ENCODE measurements around the gene WDR47. TPM values are rescaled to one million over a fixed set of nuclear protein-coding genes. Genes with fewer than 3 reads are reported as not detected.
A peak's percentile ranks its signal among the peaks of the same experiment; 100 is the strongest.

WDR47 gene
- total RNA-seq: 1 to 10 TPM; 6.1 to 7.3 TPM

DNA sequence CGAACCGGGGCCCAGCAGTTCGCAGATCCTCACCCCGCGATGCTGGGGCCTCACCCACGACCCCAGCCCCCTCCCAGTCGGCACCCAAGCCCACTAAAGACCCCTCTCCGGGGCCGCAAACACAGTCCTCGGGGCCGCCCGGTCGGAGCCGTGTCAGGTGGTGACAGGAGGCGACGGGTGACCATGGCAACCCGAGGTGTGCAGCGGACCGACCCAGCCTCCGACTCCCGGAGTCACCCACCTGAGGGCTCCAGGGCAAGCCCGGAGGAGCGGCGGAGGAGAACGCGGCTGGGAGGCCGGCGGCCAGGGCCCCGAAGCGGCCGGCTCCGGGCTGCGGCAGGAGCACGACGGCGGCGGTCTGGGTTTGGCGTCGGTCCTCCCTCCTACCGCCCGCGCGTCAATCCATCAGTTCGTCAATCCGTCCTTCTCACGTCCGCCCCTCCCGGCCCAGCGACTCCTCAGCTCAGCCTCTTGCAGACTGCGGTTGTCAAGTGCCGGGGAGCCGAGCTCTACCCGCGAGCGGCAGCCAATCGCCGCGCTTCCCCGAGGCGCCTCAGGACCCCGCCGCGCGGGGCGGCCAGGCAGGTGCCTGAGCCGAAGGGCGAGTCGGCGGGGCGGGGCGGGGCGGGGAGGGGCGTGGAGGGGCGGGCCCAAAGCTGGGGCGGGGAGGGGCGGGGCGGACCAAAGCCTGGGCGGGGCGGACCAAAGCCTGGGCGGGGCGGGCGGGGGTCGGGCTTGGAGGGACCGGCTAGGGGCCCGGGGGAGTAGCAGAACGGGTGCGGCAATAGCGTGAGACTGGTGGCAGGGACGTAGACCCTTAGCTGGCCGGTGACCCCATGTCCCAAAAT is at the start of gene WDR47:
Gene WDR47, minus strand, starts transcription at position 482 of the 848 bp plus-strand sequence. CDS start 18,590 bp downstream, outside the sequence.
- peak within 1 kb of the TSS; percentile 65 for H3K27ac Mint-ChIP-seq
- H3K4me1 Mint-ChIP-seq: peaks cover 13% of the 10 kb centered on the region
- H3K9me3 Mint-ChIP-seq: no peaks in the 10 kb centered on the region
- H3K27me3 Mint-ChIP-seq: no peaks in the 10 kb centered on the region
- peak; percentile 98 for DNase-seq
- H3K4me3 Mint-ChIP-seq: peak within 1 kb of the TSS; percentile 87
- H3K36me3 Mint-ChIP-seq: no peaks in the 10 kb centered on the region

DNA sequence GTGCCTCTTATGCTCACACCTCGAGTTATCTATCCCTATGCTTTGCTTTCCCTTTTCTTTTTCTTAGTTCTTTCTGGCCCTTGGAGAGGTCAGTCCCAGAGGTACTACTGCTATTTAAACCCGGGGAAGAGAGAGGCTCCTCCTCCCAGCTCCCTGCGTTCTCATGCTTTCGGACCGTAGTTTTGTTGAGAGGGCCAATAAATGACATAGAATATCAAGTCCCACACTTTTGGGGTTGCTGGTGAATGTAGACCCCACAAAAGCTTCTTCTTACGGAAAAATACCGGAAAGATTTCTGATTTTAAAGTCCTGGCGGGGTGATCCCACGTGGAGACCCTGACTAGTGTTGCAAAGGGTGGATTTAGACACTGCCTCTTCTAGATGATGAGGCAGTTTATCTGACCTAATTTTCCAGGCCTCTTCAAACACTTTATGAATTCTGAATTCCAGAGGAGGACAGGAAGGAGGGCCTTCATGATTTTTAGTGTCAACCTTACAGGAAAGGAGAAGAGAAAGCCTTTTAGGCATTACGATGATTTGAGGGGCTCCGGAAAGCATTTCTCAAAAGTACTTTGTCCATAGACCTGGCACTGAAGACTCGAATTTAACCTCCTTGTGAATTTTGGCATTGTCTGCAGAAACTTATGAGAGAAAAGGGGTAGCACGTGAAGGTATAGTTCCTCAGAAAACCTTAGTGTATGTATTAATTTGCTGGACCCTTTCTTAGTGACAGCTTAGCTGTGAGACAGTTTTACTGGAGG is 49.4 kb upstream of the WDR47 start:
- Mint-ChIP-seq H3K27me3 (no peaks in the 10 kb centered on the region), H3K9me3 (no peaks in the 10 kb centered on the region), H3K4me1 (peaks cover 29% of the 10 kb centered on the region), H3K27ac (peak overlapping the region; percentile 85), H3K36me3 (peaks cover 28% of the 10 kb centered on the region), H3K4me3 (peak overlapping the region; percentile 89)
- no peak for DNase-seq

GRCh38 chr1:109090196-109091077 is 48.5 kb upstream of the WDR47 start, which contains the start of gene TMEM167B:
Gene TMEM167B (plus strand): TSS chr1:109090764. CDS start chr1:109090873, 109 bp downstream.
- H3K4me1 Mint-ChIP-seq: peaks cover 29% of the 10 kb centered on the region
- H3K27me3 Mint-ChIP-seq: no peaks in the 10 kb centered on the region
- no peaks in the 10 kb centered on the region for H3K9me3 Mint-ChIP-seq
- peak within 1 kb of the TSS; percentile 89 for H3K4me3 Mint-ChIP-seq
- H3K27ac Mint-ChIP-seq: peak within 1 kb of the TSS; percentile 85
- H3K36me3 Mint-ChIP-seq: peaks cover 28% of the 10 kb centered on the region
- DNase-seq: peak; percentile 87

GRCh38 chr1:109089242-109090015 is 47.5 kb upstream of the WDR47 start:
- Mint-ChIP-seq H3K4me1 (peaks cover 22% of the 10 kb centered on the region), H3K4me3 (peak overlapping the region; percentile 89), H3K36me3 (peaks cover 25% of the 10 kb centered on the region), H3K9me3 (no peaks in the 10 kb centered on the region), H3K27ac (peak overlapping the region; percentile 85), H3K27me3 (no peaks in the 10 kb centered on the region)
- peak; percentile 23 for DNase-seq

DNA sequence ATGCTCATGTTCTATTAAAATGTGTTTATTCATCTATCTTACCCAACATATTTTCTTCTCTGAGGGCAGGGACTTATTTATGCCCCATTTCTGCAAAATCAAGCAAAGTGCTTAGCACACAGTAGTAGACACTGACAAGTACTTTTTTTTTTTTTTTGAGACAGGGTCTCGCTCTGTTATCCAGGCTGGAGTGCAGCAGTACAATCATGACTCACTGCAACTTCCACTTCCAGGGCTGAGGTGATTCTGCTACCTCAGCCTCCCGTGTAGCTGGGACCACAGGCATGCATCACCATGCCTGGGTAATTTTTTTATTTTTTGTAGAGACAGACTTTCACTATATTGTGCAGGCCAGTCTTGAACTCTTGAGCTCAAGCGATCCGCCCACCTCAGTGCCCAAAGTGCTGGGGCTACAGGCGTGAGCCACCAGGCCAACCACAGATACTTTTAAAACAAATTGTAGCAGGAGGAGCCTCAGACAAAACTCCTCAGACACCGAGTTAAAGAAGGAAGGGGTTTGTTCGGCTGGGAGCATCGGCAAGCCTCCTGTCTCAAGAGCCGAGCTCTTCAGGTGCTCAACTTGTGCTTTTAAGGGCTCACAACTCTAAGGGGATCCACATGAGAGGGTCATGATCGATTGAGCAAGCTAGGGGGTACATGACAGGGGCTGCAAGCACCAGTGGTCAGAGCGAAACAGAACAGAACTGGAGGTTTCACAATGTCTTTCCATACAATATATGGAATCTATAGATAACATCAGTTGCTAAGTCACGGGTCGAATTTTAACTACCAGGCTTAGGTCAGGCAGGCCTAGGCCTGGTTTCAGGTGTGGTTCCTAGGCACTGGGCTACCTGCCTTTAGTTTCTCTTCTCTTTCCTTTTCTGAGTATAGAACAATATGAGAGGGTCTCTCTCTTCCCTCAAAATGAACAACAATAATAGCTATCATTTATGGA is 42.9 kb upstream of the WDR47 start:
- H3K4me3 Mint-ChIP-seq: no peak overlapping the region
- H3K4me1 Mint-ChIP-seq: peaks cover 3% of the 10 kb centered on the region
- H3K27me3 Mint-ChIP-seq: no peaks in the 10 kb centered on the region
- no peaks in the 10 kb centered on the region for H3K9me3 Mint-ChIP-seq
- DNase-seq: no peak
- no peak overlapping the region for H3K27ac Mint-ChIP-seq
- peaks cover 10% of the 10 kb centered on the region for H3K36me3 Mint-ChIP-seq

DNA sequence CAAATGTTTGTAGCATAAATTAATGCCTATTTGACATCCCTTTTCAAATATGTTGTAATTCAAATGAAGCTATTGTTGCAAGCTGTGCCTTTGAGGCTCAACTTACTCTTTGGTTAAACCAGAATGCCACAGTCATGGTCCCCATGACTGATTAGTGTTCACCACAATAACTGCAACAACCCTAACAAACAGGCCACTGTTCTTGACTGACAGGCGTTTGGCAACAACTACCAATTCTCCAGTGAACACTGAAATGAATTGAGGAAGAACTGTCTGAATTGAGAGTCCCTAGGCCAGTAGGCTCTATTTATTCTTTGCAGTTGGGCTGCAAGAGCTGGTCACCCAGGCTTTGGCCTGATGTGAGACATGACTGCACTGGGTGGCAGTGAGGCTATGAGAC is 42.0 kb upstream of the WDR47 start:
- Mint-ChIP-seq H3K36me3 (peaks cover under 1% of the 10 kb centered on the region), H3K9me3 (no peaks in the 10 kb centered on the region), H3K4me1 (no peaks in the 10 kb centered on the region), H3K27ac (no peak overlapping the region), H3K27me3 (no peaks in the 10 kb centered on the region), H3K4me3 (no peak overlapping the region)
- DNase-seq: no peak

DNA sequence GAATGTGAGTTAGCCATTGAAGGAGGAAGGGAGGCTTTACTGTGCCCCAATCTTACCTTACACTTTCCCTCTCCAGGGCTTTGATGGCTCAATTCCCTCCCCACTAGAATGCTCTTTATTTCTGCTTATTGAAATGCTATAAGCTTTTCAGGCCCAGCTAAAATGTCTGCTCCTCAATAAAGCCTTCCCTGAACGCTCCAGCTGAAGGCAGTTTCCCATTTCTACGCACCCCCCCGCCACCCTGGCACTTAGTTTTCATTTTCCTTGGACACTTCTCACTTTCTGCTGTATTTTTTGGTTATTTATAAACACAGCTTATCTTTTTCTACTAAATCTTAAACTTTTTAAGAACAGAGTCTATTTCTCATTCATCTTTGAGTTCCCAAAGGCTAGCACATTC is 41.6 kb upstream of the WDR47 start:
- Mint-ChIP-seq H3K9me3 (no peaks in the 10 kb centered on the region), H3K4me3 (no peak overlapping the region), H3K36me3 (no peaks in the 10 kb centered on the region), H3K27me3 (no peaks in the 10 kb centered on the region), H3K27ac (no peak overlapping the region), H3K4me1 (no peaks in the 10 kb centered on the region)
- DNase-seq: no peak

- no peak overlapping the region for H3K27ac Mint-ChIP-seq
- DNase-seq: no peak
- no peaks in the 10 kb centered on the region for H3K4me1 Mint-ChIP-seq
- H3K27me3 Mint-ChIP-seq: no peaks in the 10 kb centered on the region
- no peaks in the 10 kb centered on the region for H3K9me3 Mint-ChIP-seq
- H3K36me3 Mint-ChIP-seq: no peaks in the 10 kb centered on the region
- no peak overlapping the region for H3K4me3 Mint-ChIP-seq
Measured at GRCh38 chr1:109080441-109081082, 38.7 kb upstream of the WDR47 start.

GRCh38 chr1:109079240-109079622 is 37.3 kb upstream of the WDR47 start:
- H3K36me3 Mint-ChIP-seq: no peaks in the 10 kb centered on the region
- no peak overlapping the region for H3K27ac Mint-ChIP-seq
- no peaks in the 10 kb centered on the region for H3K27me3 Mint-ChIP-seq

GRCh38 chr1:109078317-109078716 is 36.4 kb upstream of the WDR47 start:
- no peaks in the 10 kb centered on the region for H3K27me3 Mint-ChIP-seq
- no peak overlapping the region for H3K4me3 Mint-ChIP-seq
- no peak for DNase-seq
- no peak overlapping the region for H3K27ac Mint-ChIP-seq
- peaks cover 2% of the 10 kb centered on the region for H3K36me3 Mint-ChIP-seq
- H3K4me1 Mint-ChIP-seq: peaks cover 5% of the 10 kb centered on the region
- H3K9me3 Mint-ChIP-seq: no peaks in the 10 kb centered on the region

More at GRCh38 chr1:109079240-109079622, 37.3 kb upstream of the WDR47 start:
- Mint-ChIP-seq H3K9me3 (no peaks in the 10 kb centered on the region), H3K4me1 (peaks cover 5% of the 10 kb centered on the region), H3K4me3 (no peak overlapping the region)
- no peak for DNase-seq

DNA sequence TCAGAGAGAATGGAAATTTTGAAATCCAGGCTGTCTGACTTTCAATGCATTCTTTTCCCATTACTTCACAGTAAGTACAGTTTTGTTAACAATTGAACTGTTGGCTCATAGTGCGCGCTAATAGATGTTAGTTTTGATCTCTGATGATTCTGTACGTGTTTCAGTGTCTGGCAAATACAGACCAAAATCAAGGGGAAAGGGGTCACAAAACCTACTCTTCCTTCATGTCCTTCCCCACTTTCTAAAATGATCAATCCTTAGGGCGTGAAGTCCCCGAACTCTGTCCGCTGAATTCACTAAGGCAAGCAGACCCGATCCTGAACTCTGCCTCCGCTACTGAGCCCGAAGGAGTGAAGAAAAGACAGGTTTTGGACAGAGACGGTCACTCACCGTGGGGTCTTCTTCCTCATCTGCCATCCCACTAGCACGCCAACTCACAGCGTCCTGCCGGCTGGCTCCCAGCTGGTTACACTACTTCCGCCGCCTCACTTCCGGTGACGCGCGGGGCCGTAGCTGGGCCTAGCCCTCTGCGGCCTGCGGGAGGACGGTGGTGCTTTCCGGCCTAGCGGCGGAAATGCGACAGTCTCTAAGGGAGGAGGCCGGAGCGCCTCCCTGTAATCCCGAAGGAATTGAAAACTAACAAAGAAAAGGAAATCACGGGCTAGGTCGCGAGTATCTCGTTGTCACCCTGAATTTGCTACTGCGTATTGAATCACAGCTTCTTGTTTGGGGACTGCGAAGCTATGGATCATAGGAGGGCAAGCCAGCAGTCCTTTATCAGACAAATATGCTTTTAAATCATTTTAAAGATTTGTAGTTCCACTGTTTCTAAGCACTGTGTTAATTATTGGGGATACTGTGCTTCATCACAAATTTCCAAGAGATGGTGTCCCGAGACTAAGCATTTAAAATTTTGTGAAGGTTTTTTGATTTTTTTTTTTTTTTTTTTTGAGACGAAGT is 33.9 kb upstream of the WDR47 start, which contains the start of gene TAF13:
Gene TAF13, minus strand, starts transcription at position 473 of the 960 bp plus-strand sequence. Its CDS starts 56 bp downstream, at position 417.
- Mint-ChIP-seq H3K4me1 (peaks cover 7% of the 10 kb centered on the region), H3K27me3 (no peaks in the 10 kb centered on the region), H3K27ac (peak within 1 kb of the TSS; percentile 95), H3K4me3 (peak within 1 kb of the TSS; percentile 96), H3K9me3 (no peaks in the 10 kb centered on the region), H3K36me3 (peaks cover 7% of the 10 kb centered on the region)
- DNase-seq: peak; percentile 92

DNA sequence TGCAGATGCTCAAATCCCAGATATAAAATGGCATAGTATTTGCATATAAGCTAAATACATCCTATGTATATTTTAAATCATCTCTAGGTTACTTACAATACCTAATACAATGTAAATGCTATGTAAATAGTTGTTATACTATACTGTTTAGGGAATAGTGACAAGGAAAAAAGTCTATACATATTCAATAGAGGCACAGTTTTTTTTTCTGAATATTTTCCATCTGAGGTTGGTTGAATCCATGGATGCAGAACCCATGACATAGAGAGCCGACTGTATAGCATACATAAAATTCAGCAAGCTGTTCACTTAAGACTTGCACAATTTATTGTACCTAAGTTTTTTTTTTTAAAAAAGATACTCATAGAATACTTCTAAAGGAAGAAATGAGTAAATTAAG is 27.4 kb upstream of the WDR47 start:
- DNase-seq: no peak
- H3K36me3 Mint-ChIP-seq: peaks cover 15% of the 10 kb centered on the region
- no peaks in the 10 kb centered on the region for H3K27me3 Mint-ChIP-seq
- no peaks in the 10 kb centered on the region for H3K9me3 Mint-ChIP-seq
- peaks cover 6% of the 10 kb centered on the region for H3K4me1 Mint-ChIP-seq
- H3K27ac Mint-ChIP-seq: no peak overlapping the region
- H3K4me3 Mint-ChIP-seq: no peak overlapping the region
